Adrenal gland (tissue), 5 donors: ENCODE results near the gene MRPL34.

Experiments used
- POLR2A ChIP-seq, 2 donors: fragments of 450-650 bp; IDR thresholded peaks; one replicate each; pipeline ENCODE4 v1.6.1; 2017; ENCODE audit warnings: antibody characterized with exemption in 2 of 2, mild to moderate bottlenecking in 2 of 2, moderate library complexity in 1 of 2
- TF ChIP-seq, protein P1 (sequence below), 6 experiments: fragments of 450-650 bp in 4 of 6; fragments of 200-600 bp in 2 of 6; sonication (generic) in 1 of 6; IDR thresholded peaks; 1 replicate in 5 of 6; 2 replicates in 1 of 6; pipeline versions ENCODE4 v1.5.1 to v1.8.0; 2016 to 2021; ENCODE audit warnings: antibody characterized with exemption in 6 of 6, mild to moderate bottlenecking in 2 of 6, moderate library complexity in 1 of 6
- donor health status: DM: no; HTN: no; CAD: no.

DNA sequence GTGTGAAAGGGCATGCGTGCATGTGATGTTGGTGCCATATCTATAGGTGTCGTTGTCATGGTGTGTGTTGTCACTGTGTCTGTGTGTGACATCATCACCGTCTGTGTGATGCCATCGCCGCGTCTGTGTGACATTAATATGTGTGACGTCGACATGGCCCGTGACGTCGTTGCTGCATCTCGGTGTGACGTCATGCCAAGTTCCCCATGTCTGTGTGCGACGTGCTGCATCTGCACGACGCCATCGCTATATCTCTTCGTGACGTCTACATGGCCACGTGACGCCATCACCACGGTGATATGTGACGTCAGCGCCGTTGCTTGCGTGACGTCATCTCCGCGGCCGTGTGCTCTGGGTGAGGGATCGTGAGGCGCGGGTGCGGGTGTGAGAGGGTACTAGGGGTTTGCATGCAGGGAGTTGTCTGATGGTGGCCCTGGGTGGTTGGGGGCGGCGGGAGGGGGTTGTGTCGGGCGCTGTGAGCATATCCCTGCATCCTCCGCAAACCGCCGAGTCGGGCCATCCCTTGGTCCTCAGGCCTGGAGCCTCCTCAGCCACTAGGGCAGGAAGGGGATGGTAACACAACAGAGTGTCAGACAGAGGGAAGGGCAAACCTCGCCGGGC, 46.3 kb downstream of the MRPL34 start:
- TF ChIP-seq, protein P1, sequence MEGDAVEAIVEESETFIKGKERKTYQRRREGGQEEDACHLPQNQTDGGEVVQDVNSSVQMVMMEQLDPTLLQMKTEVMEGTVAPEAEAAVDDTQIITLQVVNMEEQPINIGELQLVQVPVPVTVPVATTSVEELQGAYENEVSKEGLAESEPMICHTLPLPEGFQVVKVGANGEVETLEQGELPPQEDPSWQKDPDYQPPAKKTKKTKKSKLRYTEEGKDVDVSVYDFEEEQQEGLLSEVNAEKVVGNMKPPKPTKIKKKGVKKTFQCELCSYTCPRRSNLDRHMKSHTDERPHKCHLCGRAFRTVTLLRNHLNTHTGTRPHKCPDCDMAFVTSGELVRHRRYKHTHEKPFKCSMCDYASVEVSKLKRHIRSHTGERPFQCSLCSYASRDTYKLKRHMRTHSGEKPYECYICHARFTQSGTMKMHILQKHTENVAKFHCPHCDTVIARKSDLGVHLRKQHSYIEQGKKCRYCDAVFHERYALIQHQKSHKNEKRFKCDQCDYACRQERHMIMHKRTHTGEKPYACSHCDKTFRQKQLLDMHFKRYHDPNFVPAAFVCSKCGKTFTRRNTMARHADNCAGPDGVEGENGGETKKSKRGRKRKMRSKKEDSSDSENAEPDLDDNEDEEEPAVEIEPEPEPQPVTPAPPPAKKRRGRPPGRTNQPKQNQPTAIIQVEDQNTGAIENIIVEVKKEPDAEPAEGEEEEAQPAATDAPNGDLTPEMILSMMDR (IDR thresholded peaks at IDR 0.05) = no peak
- TF ChIP-seq POLR2A (IDR thresholded peaks at IDR 0.05) = no peak
